HG03139 (cell line): ENCODE data around the gene CACNB4.
A peak's percentile ranks its signal among the peaks of the same experiment; 100 is the strongest.

Experiments used
- ATAC-seq: cut with Tn5 transposase; IDR thresholded peaks from one replicate; pipeline ENCODE4 v1.9.1; 2021; ENCODE audit not compliant: unreplicated experiment

The CACNB4 gene

DNA sequence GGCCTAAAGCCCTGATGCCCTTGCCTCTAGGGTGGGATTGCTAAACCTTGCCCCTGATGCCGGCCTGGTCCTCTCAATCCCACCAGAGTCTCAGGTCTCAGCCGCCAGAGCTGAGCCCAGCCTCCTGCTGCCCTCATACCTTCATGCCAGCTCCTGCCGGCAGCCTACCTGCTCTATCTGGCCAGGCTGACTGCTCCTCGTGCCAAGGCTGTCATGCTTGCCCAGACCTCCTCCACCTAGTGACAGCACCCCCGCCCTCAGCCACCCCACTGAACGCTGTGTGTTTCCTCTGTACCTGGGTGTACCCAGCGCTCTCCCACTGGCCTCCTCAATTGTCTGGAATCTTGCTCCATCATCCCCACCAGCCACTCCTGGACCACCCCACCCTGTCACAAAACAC is 120.1 kb downstream of the CACNB4 start:
- no peak for ATAC-seq

DNA sequence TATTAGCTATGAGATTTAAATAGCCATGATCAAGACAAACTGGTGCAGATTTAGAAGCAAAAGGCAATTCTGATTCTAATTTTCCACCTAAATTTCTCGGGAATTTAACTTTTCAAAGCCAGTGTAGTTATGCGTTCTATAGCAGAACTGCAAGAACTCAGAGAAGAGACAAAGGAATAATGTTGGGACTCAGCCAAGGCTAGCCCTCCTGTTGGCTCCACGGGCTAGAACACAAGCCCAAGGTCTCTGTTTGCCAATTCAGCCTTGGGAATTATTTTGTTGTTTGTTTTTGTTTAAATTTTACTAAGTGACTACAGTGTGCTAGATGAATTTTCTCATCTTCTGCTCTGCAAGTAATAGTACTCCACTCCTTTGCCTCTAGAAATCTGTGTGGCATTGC is 121.2 kb downstream of the CACNB4 start:
- ATAC-seq, result no peak

DNA sequence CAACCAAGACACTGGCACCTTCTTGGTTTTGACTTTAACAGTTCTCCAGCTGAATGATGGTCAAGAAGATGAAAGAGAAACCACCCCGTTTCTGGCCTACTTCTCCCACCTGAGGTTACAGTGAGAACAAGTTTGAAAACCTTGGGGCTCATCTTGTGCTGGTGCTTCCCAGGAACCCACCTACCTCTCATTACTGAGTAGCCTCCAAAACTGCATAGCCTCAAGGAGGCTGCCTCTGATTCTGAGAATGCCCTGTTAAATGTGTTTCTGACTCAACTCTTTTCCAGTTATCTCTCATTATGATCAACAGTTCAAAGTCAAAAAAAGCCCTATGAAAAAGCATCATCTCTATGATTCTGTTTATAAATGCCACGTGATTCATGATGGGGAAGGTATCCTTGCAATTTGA is 121.9 kb downstream of the CACNB4 start:
- peak; percentile 67 for ATAC-seq

DNA sequence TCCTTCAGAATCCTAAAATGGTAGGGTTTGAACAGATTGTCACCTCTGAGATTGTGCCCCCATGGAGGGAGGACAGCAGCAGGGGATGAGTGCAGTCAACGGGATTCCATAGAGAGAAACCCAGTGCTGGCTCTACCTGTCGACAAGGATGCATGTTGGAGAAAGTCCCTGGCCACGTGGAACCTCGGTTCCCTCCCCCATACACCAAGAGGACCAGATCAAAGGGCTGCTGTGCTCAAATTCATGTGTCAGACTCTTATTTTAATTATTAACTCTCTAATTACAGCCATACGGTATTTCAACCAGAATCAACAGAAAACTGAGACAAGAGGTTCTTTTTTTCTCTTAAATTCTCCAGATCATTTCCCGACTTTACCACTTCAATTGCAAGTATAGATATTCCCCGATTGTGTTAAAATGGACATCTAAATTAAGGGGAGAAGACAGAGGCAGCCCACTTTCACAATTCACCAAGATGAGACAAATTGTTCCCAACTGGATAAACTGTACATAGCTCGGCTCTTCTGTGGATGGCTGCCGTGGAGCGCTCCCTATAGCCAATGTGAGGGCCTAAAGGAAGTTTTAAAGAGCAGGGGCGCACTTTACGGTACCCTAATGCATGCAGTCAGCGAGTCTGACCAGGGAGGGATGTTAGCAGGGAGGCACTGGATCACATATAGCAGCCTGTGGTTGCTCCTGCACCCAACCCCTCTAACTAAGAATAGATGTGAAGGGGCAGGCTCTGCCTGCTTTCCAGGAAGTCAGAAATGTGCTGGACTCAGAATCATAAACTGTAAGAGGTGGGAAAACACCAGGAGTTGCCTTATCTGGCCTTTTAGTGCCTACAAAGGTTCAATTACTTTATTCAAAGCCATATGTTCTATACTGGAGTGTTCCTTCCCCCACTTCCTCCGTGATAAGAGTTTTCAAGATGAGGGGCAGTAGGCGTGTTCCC is 123.1 kb downstream of the CACNB4 start:
- no peak for ATAC-seq

DNA sequence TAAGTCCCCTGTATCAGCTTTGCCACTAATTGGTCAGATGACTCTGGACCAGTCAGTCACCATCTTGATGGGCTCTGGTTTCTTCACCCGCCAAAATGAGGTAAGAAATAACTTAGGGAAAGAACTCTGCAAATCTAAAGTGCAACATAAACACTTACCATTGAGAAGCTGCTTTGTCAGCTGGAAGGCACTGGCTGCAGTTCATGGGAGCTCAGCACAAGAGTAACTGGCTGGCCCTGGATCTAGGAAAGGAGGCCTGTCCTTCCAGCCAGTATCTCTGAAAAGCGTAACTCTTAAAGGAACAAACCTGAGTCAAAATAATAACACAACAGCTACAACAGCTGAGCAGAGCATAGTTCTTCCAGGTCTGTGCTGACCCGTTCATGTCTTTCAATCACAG is 123.9 kb downstream of the CACNB4 start:
- no peak for ATAC-seq

DNA sequence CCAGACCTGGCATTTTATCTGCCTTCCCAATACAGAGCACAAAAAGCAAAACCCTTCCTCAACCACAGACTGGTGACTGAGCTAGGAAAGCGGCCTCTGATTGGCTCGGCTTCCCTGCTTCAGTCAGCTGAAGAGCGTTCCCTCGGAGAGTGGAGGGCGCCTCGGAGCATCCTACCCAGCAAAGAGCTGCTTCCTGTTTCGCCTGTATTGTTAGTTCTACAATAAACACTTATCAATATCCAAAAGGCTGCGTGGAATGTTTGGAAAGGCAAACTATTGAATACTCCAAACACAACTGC is 125.0 kb downstream of the CACNB4 start:
- no peak for ATAC-seq

DNA sequence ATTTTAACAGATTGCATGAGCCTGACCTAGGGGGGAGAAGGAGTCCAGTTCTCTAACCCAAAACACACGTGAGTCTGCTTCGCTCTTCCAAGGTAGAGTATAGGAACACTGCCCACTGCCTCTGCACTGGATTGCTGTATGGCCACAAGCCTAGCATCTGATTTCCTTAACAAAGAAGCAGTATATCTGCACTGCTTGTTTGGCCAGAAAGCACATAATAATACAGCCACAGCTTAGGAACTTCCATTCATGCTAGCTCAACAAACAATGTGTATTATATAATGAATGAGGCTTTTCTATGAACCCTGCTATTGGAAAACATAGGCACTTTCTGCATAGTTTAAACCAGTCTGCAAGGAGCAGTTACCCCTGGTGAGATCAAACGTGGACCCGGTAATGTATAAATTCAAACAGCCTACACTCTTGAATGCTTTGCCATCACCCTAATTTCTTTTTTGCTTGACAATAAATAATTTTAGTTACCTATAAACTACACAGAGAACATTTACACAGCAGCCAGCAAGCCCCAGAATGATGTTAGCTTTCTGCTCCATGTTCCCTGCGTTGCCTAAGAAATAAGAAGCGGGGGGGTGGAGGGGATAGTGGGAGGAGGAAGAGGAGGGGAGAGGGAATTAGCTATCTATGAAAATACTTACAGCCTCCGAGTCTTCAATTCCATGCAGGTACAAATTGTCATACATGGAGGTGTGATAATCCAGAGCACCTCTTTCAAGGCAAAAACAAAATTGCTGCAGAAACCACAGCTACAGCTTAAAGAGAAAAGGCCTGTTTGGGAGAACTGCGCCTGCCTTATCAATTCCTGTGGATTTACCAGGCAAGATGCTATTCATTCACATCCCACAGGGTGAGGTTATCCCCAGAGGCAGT is 125.6 kb downstream of the CACNB4 start:
- no peak for ATAC-seq

DNA sequence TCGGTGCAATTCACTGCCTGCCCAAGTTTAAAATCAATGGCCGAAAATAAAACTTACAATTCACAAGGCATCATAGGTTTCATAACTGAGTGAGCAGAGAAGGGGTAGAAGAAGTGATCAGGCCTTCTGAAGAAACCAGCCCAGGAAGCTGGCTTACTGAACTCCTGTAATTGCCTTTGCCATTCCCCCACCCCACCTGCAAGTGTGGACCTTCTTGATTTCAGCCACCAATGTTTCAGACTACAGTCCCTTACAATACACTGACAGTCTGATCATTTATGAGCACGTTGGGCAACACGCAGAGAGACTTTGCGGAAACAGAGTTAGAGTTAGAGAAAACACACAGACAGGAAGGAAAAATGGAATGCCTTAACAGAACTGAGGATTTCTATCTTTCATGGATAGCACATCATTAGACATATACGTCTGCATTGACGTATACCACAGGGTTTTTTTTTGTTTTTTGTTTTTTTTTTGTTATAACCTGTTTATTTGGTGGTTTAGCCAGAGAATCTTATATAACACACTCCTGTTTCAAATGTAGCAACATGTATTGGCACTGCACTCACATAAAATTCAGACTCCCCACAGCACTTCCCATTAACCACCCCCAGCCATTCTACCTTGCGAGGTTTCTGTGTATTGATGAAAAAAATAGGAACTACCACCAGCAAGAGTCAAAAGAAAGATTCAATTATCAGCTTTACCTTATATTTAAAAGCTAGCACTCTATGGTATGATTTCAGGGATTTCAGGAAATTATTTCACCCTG is 126.4 kb downstream of the CACNB4 start:
- ATAC-seq, result no peak

DNA sequence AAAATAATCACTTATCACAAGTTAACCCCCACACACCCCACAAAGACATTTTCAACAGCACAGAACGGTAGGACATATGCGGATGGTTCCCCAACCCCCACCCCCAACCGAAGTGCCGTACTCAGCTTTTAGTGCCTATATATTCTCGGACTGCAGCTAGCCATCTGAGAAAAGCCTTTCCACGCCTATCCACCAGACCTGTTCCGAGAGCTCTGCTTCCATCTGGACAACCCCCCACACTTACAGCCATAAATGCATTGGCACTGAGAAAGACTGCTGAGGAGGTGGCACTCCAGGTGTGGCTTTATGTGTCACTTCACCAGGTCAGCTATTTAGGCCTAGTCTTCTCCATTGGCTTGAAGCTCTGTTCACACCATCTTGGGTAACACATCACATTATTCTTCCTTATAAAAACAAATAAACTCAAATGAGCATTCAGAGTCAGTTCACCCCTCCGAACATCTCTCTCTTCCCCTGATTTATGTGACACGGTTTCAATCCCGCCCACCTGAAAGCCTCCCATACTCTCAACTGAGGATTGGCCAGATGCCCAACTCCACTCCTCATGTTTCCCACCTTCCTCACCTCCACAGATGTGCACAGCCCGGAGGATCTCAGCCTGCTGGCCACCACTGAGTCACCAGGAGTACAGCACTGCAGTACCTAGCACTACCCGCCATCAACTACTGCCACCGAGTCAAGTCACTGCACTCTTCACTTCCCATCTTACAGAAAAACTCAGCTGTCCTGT is 127.4 kb downstream of the CACNB4 start:
- ATAC-seq, result no peak

DNA sequence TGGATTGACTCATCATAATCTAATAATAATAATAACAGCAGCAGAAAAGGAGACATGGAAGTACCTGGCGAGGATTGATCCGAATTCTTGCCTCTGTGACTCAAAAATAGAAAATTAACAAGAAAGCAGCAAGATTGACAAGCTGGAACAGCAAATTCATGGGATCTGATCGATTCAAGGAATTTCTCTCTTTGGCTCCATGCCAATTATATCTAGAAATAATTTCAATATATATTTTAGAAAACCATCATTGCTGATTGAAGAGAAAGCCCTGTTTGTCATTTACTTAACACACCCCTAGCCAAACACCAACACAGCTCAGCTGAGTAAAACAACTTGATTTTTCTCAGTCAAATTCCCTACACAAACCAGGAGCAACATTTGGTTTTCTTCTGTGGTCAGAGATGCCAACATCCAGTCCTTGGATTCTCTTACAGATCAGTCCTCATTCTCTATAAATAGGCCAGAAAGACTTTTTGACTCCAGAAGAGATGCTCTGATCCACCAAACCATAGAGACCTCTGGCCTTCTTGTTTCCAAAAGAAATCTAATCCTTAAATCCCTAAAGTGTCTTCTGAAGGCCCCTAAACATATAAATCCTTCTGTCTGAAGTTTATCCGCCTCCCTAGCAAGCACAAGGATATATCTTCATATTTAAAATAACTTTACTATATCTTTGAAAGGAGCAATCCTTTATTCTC is 129.9 kb downstream of the CACNB4 start:
- no peak for ATAC-seq

DNA sequence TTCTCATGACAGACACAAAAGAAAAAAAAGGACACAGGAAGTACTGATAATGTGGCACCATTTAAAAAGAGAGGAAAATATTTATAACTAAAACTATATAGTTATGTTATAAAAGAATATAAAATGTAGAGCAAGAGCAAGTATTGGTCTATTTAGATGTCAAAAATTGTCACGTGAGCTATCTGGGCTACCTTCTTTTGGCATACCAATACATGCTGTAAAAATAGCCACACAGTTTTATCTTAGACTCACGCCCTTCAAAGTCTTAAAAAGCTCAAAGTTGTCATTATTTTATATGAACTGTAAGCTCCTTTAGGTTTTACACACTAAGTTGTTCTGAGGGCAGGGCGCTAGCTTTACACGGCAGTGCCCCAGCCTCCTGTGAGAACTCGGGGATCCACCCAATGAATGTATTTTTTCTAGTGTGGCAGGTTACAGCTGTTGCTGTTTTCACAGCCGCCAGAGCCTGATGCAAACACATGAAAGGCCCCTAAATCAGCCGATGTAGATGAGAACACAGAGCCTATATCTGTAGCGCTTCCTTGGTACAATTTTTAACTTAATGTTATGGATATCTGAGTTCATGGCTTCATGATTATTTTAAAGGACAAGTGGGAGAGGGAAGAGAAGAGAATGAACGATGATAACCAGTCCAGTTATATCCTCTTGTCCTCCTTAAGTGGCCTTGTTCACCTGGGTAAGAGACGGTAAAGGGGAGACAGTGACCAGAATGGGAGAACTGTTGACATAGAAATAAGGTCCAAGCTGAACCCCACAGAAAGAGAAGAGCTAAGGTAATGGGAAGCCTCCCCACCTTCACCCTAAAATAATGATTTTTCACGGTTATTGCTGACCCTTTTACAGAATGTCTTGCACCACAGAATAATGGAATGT is 130.8 kb downstream of the CACNB4 start:
- no peak for ATAC-seq

DNA sequence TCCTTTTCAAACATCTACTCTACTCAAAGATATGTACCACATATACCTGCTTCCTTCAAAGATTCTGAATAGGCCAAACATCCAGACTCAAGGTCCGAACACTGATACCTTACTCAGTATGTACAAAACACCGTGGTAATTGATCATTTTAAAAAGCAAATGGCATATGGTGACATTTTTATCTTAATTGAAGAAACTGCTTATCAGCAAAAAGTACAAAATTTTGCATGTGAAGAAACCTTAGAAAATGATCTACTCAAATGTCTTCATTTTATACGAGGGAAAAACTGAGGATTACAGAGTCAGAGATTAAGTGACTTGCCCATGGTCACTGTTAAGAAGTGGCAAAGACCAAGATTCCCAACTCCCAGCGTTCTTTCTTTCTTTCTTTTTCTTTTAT is 133.0 kb downstream of the CACNB4 start:
- ATAC-seq, result no peak

DNA sequence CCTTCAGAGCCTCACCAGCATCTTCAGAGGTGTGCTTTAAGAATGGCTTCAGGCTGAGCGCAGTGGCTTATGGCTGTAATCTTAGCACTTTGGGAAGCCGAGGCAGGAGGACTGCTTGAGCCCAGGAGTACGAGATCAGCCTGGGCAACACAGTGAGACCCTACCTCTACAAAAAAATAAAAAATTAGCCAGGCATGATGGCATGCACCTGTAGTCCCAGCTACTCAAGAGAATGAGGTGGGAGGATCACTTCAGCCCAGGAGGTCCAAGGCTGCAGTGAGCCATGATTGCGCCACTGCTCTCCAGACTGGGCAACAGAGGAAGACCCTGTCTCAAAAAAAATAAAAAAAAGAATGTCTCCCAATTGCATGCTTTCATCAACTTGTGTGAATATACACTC is 137.3 kb downstream of the CACNB4 start:
- ATAC-seq, result no peak

DNA sequence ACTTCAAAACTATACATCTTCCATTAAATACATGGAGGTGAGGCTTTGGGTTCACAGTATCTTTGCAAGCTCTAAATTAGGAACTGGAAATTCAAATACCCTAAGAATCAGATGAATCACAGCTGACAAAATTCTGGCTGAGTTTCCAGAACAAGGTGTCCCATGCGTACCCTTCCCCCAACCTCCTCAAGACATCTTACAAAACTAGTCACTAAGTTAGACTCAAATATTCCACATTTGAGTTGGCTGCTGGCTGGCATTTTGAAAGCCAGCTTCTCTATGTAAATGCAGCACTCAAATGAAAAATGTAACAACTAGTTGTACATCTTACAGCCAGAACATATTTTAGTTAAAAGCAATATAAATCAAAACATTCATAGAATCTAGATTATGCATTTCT is 139.6 kb downstream of the CACNB4 start:
- no peak for ATAC-seq

DNA sequence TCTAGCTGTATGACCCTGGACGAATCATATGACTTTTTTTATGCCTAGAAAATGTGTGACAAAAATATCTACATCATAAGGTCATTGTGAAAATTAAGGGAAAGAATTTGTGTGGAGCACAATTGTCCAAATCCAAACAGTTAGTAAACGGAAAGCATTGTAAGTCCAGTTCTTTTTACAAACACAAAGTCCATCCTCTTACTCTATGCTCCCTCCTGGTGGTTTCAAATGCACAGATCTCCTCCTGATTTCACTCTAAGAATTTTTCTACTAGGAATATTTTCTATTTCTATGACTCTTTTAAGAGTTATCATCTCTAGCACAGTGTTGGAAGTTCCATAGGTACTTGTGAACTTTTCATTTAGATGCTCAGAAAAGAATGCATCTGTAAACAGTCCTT is 145.4 kb downstream of the CACNB4 start:
- ATAC-seq, result no peak

DNA sequence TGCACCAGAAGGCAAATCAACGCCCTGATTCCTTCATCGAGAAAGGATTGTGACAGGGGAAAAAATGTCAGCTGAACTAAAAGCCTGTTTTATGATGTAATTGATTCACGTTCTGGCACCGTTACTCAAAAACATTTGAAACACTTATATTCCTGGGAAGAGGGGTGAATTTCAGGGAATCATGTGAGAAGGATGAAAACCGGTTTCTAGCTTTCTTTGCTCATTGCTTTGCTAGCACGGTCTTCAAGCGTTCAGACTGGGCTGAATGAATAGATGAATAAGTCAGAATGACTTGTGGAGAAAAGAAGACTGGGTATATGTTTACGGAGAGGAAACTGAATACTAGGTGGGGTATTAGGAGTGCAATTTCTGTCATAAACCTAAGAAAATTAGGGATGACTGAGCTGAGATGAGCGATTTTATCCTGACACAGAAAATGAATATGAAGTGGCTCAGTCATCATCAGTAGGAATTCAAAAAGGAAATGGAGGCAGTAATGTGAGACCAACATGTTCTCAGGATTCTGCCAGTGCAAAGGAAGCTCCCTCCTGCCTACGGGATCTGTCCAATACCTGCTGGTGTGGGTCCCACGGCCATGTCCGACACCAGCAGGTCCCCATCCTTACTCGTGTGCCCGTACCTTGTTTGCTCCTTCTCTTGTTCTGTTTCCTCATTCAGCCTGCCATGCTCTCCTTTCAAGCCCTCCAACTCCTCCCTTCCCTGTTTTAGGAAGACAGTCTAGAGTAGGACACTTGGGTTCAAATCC is 146.0 kb downstream of the CACNB4 start:
- ATAC-seq, result no peak

DNA sequence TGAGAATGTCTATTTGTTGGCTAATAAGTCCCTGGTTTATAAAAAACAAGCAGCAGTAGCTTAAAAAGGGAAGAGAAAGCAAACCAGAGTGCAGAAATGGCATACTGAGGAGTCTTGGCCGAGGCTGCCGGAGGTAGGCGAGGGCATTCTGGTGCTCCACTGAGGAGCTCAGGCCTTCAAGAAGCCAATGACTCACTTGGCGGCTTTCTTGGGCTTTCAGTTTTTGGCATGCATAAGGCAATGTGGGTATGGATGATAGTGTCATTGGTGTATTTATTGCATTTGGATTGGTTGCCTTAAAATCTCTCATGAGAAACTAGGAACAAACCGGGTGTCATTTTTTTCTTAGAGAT is 151.1 kb downstream of the CACNB4 start:
- ATAC-seq, result peak; percentile 44
